Epithelial cell of umbilical artery (primary cell): ENCODE results near the gene NBPF14. TPM values are rescaled to one million over a fixed set of nuclear protein-coding genes. Genes with fewer than 3 reads are reported as not detected.

Source experiments
- total RNA-seq: library from RNA; depleted of rRNA; stranded (reverse); fragments of >200 nt; gene quantifications from 2 replicates; pipeline ENCODE4 v1.2.3, GENCODE V29; 2014

Gene NBPF14
- total RNA-seq, result 10.9 and 13.6 TPM in 2 replicates

GRCh38 chr1:148595911-148596310, at the start of gene NBPF14:
TSS of gene NBPF14 (minus strand) at chr1:148596011. CDS start at chr1:148595717, 294 bp downstream.

GRCh38 chr1:148483029-148483428, 112.8 kb downstream of the NBPF14 start, which contains the start of gene PPIAL4G:
TSS of gene PPIAL4G (minus strand) at chr1:148483302. CDS start at chr1:148483252, 50 bp downstream.

Other genes starting within 250 kb of the NBPF14 start
- not detected in 2 replicates for gene PPIAL4G, start 112.7 kb downstream of the NBPF14 start, total RNA-seq
- gene NUDT4B, start 152.8 kb upstream of the NBPF14 start, total RNA-seq, result 20.1 and 51.6 TPM in 2 replicates
- gene PDE4DIP, start 248.4 kb upstream of the NBPF14 start, total RNA-seq, result 17.9 and 24.3 TPM in 2 replicates